Panc1 (cell line): Measurements from ENCODE around the gene SDSL. TPM values are rescaled to one million over a fixed set of nuclear protein-coding genes. Genes with fewer than 3 reads are reported as not detected.

Source experiments
- ATAC-seq: fragments of 200-7000 bp; cut with Tn5 transposase; 2 replicates; pipeline ENCODE4 v1.9.1; 2020; ENCODE audit warnings: mild to moderate bottlenecking, moderate library complexity
- BruUV-seq: library from RNA; stranded (reverse); fragments of 400-500 nt; replicated peaks from 2 replicates; lab custom pipeline; 2021; lab: Mats Ljungman, UMichigan
- CTCF ChIA-PET: fragments of 300-600 bp; sonication (Branson Sonifier 250); formaldehyde crosslinking; loops from one replicate; lab custom pipeline; 2022; ENCODE audit warnings: antibody characterized with exemption; lab: Charles Lee
- POLR2A ChIA-PET: fragments of 300-600 bp; sonication (Branson Sonifier 250); formaldehyde crosslinking; loops from one replicate; lab custom pipeline; 2022; ENCODE audit warnings: antibody characterized with exemption; lab: Charles Lee
- DNase-seq: peaks from one replicate; pipeline ENCODE4 v3.0.0-alpha.2; 2010; ENCODE audit warnings: low read depth, low spot score
- H3K27ac ChIP-seq: 2 replicates; pipeline ENCODE4 v1.5.1; 2011; ENCODE audit warnings: mild to moderate bottlenecking, low read length, inconsistent platforms
- H3K27me3 ChIP-seq: fragments of 200-500 bp; sonication (Bioruptor generic); 2 replicates; pipeline ENCODE4 v1.6.0; 2014; ENCODE audit warnings: low read length, inconsistent platforms; ENCODE audit not compliant: control insufficient read depth, insufficient read depth
- H3K36me3 ChIP-seq: fragments of 200-500 bp; sonication (Bioruptor generic); 2 replicates; pipeline ENCODE4 v1.5.1; 2014; ENCODE audit warnings: inconsistent platforms, mild to moderate bottlenecking, low read length, moderate library complexity; ENCODE audit not compliant: control insufficient read depth, insufficient read depth
- H3K4me1 ChIP-seq: 2 replicates; pipeline ENCODE4 v1.5.1; 2011; ENCODE audit warnings: inconsistent platforms, mild to moderate bottlenecking, low read length, moderate library complexity; ENCODE audit not compliant: control insufficient read depth, insufficient read depth
- H3K4me3 ChIP-seq, 2 experiments: 2 replicates each; pipeline ENCODE4 v1.5.1; 2011 to 2012; ENCODE audit warnings: low read depth in 2 of 2, low read length in 2 of 2, mild to moderate bottlenecking in 2 of 2, inconsistent platforms in 1 of 2, moderate library complexity in 1 of 2
- H3K9me3 ChIP-seq: fragments of 200-500 bp; sonication (Bioruptor generic); 2 replicates; pipeline ENCODE4 v1.5.1; 2014; ENCODE audit warnings: low read depth, mild to moderate bottlenecking, inconsistent platforms, low read length, moderate library complexity; ENCODE audit not compliant: control insufficient read depth, insufficient read depth
- POLR2AphosphoS5 ChIP-seq: IDR thresholded peaks from 2 replicates; pipeline ENCODE4 v1.6.1; 2012; ENCODE audit warnings: mild to moderate bottlenecking, low read depth, low read length, moderate library complexity
- SIN3A ChIP-seq: IDR thresholded peaks from 2 replicates; pipeline ENCODE4 v1.6.1; 2012; ENCODE audit warnings: low read depth, mild to moderate bottlenecking, low read length, moderate library complexity, borderline replicate concordance; ENCODE audit not compliant: insufficient read depth
- TCF7L2 ChIP-seq: IDR thresholded peaks from 2 replicates; pipeline ENCODE4 v1.6.1; 2011; ENCODE audit warnings: mild to moderate bottlenecking, low read depth, low read length, inconsistent platforms
- in situ Hi-C: cut with HindIII; loops from 2 replicates; pipeline ENCODE4 v1.10.0; 2016; ENCODE audit warnings: low sequenced_read_pairs, low pct_unique_long_range_greater_than_20kb
- intact Hi-C: fragments of 100-400 bp; cut with micrococcal nuclease; formaldehyde crosslinking; loops from one replicate; pipeline ENCODE4 v1.10.0; 2022; ENCODE audit not compliant: unreplicated experiment
- total RNA-seq: library from RNA; stranded (reverse); gene quantifications from one replicate; pipeline ENCODE4 v1.2.1, GENCODE V29; 2021; ENCODE audit not compliant: unreplicated experiment
- TF ChIP-seq, protein P1 (sequence below), 2 experiments: IDR thresholded peaks; 2 replicates each; pipeline ENCODE4 v1.6.1; 2011 to 2012; ENCODE audit warnings: low read depth in 2 of 2, control low read depth in 1 of 2, low read length in 1 of 2, mild to moderate bottlenecking in 1 of 2, moderate library complexity in 1 of 2; ENCODE audit not compliant: insufficient read depth in 1 of 2
- TF ChIP-seq, protein P2 (sequence below): fragments of 450-650 bp; IDR thresholded peaks from 2 replicates; pipeline ENCODE4 v1.5.1; 2017; ENCODE audit warnings: mild to moderate bottlenecking

Gene SDSL
- total RNA-seq, 1 experiment from 2014 or later, result 5.8 TPM

DNA sequence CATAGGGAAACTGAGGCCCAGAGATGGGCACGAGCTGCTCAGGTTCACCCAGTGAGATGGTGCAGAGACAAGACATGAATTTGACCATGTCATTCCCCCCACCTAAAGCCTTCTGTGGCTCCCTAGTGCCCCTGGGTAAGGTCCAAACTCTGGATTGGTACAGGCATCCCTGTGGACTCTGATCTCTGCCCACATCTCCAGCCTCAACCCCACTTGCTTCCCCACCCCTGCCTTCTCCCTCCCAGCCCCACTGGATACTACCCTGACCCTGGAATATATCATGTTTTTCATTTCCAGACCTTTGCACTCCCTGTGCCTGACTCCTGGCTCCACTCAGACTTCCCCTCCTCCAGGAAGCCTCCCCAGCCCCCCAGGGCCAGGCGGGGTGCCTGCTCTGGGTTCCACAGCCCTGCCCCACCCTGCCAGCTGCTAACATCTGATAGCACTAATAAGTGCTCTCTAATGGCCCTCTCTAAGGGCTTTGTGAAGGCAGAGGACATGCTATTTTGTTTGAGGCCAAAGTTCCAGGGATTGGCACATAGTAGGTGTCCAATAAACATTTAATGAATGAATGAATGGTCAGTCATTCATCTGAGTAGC lies 1.1 kb upstream of the SDSL start:
- Histone ChIP-seq H3K4me3 (no peak overlapping the region), H3K4me1 (no peaks in the 10 kb centered on the region; the same call in 1 of the 2 replicates), H3K27me3 (no peaks in the 10 kb centered on the region), H3K9me3 (no peaks in the 10 kb centered on the region), H3K27ac (no peak overlapping the region), H3K36me3 (no peaks in the 10 kb centered on the region; the same call in 1 of the 2 replicates)
- in situ Hi-C loops (no loop called here), intact Hi-C loops (no loop called here)
- ATAC-seq, result no peak
- BruUV-seq, result no TSS peak
- ChIA-PET POLR2A (no interaction called here), CTCF (interaction anchor here (0.6 kb wide), 1 partner anchor 198 kb away, joined by 3 read pairs; no protein-coding TSS in a partner anchor)
- DNase-seq, result no peak
- TF ChIP-seq, protein P1, sequence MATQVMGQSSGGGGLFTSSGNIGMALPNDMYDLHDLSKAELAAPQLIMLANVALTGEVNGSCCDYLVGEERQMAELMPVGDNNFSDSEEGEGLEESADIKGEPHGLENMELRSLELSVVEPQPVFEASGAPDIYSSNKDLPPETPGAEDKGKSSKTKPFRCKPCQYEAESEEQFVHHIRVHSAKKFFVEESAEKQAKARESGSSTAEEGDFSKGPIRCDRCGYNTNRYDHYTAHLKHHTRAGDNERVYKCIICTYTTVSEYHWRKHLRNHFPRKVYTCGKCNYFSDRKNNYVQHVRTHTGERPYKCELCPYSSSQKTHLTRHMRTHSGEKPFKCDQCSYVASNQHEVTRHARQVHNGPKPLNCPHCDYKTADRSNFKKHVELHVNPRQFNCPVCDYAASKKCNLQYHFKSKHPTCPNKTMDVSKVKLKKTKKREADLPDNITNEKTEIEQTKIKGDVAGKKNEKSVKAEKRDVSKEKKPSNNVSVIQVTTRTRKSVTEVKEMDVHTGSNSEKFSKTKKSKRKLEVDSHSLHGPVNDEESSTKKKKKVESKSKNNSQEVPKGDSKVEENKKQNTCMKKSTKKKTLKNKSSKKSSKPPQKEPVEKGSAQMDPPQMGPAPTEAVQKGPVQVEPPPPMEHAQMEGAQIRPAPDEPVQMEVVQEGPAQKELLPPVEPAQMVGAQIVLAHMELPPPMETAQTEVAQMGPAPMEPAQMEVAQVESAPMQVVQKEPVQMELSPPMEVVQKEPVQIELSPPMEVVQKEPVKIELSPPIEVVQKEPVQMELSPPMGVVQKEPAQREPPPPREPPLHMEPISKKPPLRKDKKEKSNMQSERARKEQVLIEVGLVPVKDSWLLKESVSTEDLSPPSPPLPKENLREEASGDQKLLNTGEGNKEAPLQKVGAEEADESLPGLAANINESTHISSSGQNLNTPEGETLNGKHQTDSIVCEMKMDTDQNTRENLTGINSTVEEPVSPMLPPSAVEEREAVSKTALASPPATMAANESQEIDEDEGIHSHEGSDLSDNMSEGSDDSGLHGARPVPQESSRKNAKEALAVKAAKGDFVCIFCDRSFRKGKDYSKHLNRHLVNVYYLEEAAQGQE (IDR thresholded peaks at IDR 0.05; ENCODE audit: insufficient read depth in 1 of 2, low read depth in 2 of 2, low read length in 1 of 2), result no peak
- TF ChIP-seq POLR2AphosphoS5 (no peak), TCF7L2 (no peak), SIN3A (no peak)
- TF ChIP-seq, protein P2, sequence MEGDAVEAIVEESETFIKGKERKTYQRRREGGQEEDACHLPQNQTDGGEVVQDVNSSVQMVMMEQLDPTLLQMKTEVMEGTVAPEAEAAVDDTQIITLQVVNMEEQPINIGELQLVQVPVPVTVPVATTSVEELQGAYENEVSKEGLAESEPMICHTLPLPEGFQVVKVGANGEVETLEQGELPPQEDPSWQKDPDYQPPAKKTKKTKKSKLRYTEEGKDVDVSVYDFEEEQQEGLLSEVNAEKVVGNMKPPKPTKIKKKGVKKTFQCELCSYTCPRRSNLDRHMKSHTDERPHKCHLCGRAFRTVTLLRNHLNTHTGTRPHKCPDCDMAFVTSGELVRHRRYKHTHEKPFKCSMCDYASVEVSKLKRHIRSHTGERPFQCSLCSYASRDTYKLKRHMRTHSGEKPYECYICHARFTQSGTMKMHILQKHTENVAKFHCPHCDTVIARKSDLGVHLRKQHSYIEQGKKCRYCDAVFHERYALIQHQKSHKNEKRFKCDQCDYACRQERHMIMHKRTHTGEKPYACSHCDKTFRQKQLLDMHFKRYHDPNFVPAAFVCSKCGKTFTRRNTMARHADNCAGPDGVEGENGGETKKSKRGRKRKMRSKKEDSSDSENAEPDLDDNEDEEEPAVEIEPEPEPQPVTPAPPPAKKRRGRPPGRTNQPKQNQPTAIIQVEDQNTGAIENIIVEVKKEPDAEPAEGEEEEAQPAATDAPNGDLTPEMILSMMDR, result no peak

DNA sequence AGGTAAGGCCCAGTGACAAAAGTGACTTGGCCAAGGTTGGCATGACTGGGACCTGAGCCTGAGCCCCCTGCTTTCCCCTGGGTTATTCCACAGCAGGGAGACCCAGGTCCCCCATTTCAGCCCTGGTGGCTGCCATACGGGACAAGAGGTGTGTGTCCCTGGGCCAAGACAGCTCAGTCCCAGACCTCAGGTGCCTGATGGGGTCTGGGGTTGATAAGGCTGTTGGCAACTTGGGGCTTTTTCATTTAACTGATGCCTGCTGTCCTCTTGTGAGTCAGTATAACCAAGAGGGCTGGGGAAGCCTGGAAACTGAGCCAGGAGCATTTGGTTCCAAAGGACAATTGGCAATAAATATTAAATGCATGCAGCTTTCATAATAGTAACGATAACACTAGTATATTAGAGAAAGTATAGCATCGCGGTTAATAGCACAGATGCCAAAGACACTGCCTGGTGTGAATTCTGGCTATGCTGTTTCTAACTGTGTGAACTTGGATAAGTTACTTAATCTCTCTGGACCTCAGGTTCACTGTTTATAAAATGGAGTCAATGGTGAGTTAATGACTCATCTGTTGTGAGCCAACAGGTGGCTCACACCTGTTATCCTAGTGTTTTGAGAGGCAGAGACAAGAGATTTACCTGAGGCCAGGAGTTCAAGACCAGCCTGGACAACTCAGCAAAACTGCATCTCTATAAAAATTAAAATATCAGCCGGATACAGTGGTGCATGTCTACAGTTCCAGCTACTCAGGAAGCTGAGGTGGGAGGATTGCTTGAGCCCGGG lies 898 bp downstream of the SDSL start:
- H3K27me3 ChIP-seq, result no peaks in the 10 kb centered on the region
- TF ChIP-seq, protein P1 (IDR thresholded peaks at IDR 0.05; ENCODE audit: insufficient read depth in 1 of 2, low read depth in 2 of 2, low read length in 1 of 2), result no peak
- no peak for TF ChIP-seq SIN3A
- TF ChIP-seq, protein P2, result no peak
- no peak for TF ChIP-seq TCF7L2
- no peak for TF ChIP-seq POLR2AphosphoS5
- no peaks in the 10 kb centered on the region; the same call in 1 of the 2 replicates for H3K36me3 ChIP-seq
- no peaks in the 10 kb centered on the region for H3K9me3 ChIP-seq
- CTCF ChIA-PET, result interaction anchor here (0.5 to 0.6 kb wide), 2 partner anchors 88 to 226 kb away, joined by 5 to 6 read pairs; no protein-coding TSS in a partner anchor
- peak overlapping the region; percentile 46 to 65 for H3K4me3 ChIP-seq
- BruUV-seq, result no TSS peak
- DNase-seq, result no peak
- no peak for ATAC-seq
- POLR2A ChIA-PET, result interaction anchor here (0.5 to 0.9 kb wide), 3 partner anchors 11 to 117 kb away, joined by 3 to 18 read pairs (median 3); no protein-coding TSS in a partner anchor
- intact Hi-C loops (no loop called here), in situ Hi-C loops (no loop called here)
- peak overlapping the region; percentile 78 for H3K27ac ChIP-seq
- H3K4me1 ChIP-seq, result no peaks in the 10 kb centered on the region; the same call in 1 of the 2 replicates
